Endothelial cell of umbilical vein (primary cell): ENCODE data around the gene TICAM2. TPM values are rescaled to one million over a fixed set of nuclear protein-coding genes. Genes with fewer than 3 reads are reported as not detected.

Experiments used
- BruUV-seq: library from RNA; stranded (reverse); fragments of 400-500 nt; replicated peaks from 2 replicates; lab custom pipeline; 2021; lab: Mats Ljungman, UMichigan
- CTCF ChIA-PET: fragments of 300-600, 350-600 bp; sonication (Branson Sonifier 250); formaldehyde crosslinking; loops from one replicate; lab custom pipeline; 2021; ENCODE audit warnings: antibody characterized with exemption, inconsistent platforms; lab: Charles Lee
- POLR2A ChIA-PET: fragments of 300-600, 350-600 bp; sonication (Branson Sonifier 250); formaldehyde crosslinking; loops from one replicate; lab custom pipeline; 2021; ENCODE audit warnings: antibody characterized with exemption, inconsistent platforms; lab: Charles Lee
- DNase-seq: peaks from one replicate; pipeline ENCODE4 v3.0.0-alpha.2; 2011; ENCODE audit warnings: low read depth, low spot score
- FAIRE-seq: peaks from 2 replicates; lab custom pipeline; 2011; peaks lifted over from hg19 to GRCh38; lab: Jason Lieb, UNC
- H2AFZ ChIP-seq: 2 replicates; pipeline ENCODE4 v1.6.0; 2012; ENCODE audit warnings: low read depth, low read length, control low read depth, inconsistent platforms
- H3K27ac ChIP-seq: 2 replicates; pipeline ENCODE4 v1.5.1; 2011; ENCODE audit warnings: low read depth, mild to moderate bottlenecking, control low read depth, low read length, moderate library complexity; ENCODE audit not compliant: insufficient read depth
- H3K27me3 ChIP-seq, 2 experiments: 2 replicates each; pipeline versions ENCODE4 v1.6.0 to v1.6.1; 2011; ENCODE audit warnings: low read length in 2 of 2, mixed read lengths in 1 of 2; ENCODE audit not compliant: control insufficient read depth in 2 of 2, insufficient read depth in 2 of 2
- H3K36me3 ChIP-seq, 2 experiments: 2 replicates in 1 of 2; 3 replicates in 1 of 2; pipeline ENCODE4 v1.5.1; 2011; ENCODE audit warnings: low read length in 2 of 2, mild to moderate bottlenecking in 1 of 2, moderate library complexity in 1 of 2; ENCODE audit not compliant: control insufficient read depth in 2 of 2, insufficient read depth in 2 of 2; ENCODE audit errors: extremely low read depth in 1 of 2
- H3K4me1 ChIP-seq: 3 replicates; pipeline ENCODE4 v1.5.1; 2011; ENCODE audit warnings: mild to moderate bottlenecking, low read length; ENCODE audit not compliant: control insufficient read depth, insufficient read depth; ENCODE audit errors: extremely low read depth
- H3K4me2 ChIP-seq: 2 replicates; pipeline ENCODE4 v1.6.1; 2011; ENCODE audit warnings: low read length, control low read depth, mixed read lengths; ENCODE audit not compliant: insufficient read depth
- H3K4me3 ChIP-seq, 3 experiments: fragments of 200-600 bp in 1 of 3; sonication (generic), shearing (Covaris generic) in 1 of 3; replicated peaks in 1 of 3; 2 replicates each; pipeline ENCODE4 v1.5.1; 2011 to 2016; ENCODE audit warnings: control low read depth in 3 of 3, low read length in 3 of 3, mild to moderate bottlenecking in 2 of 3, inconsistent platforms in 1 of 3, low read depth in 1 of 3, moderate library complexity in 1 of 3; ENCODE audit not compliant: insufficient read depth in 1 of 3
- H3K79me2 ChIP-seq: 2 replicates; pipeline ENCODE4 v1.6.0; 2012; ENCODE audit warnings: low read length, inconsistent platforms; ENCODE audit not compliant: control insufficient read depth, insufficient read depth
- H3K9ac ChIP-seq: replicated peaks from 2 replicates; pipeline ENCODE3; 2011; ENCODE audit warnings: low read length, control low read depth; ENCODE audit not compliant: insufficient read depth; ENCODE audit errors: extremely low read depth
- H3K9me1 ChIP-seq: replicated peaks from 3 replicates; pipeline ENCODE4 v1.6.0; 2011; ENCODE audit warnings: mild to moderate bottlenecking, low read length; ENCODE audit not compliant: control insufficient read depth, insufficient read depth; ENCODE audit errors: extremely low read depth
- H3K9me3 ChIP-seq: replicated peaks from 2 replicates; pipeline ENCODE4 v1.5.1; 2012; ENCODE audit warnings: low read length, inconsistent platforms; ENCODE audit not compliant: control insufficient read depth, insufficient read depth
- H4K20me1 ChIP-seq: replicated peaks from 2 replicates; pipeline ENCODE3; 2011; ENCODE audit warnings: mild to moderate bottlenecking, low read length; ENCODE audit not compliant: control insufficient read depth, insufficient read depth; ENCODE audit errors: extremely low read depth
- EZH2 ChIP-seq: IDR thresholded peaks from 2 replicates; pipeline ENCODE4 v1.6.1; 2012; ENCODE audit warnings: borderline replicate concordance, low read depth, mild to moderate bottlenecking, moderate library complexity, low read length, inconsistent platforms; ENCODE audit not compliant: severe bottlenecking
- FOS ChIP-seq: IDR thresholded peaks from 2 replicates; pipeline ENCODE4 v1.6.1; 2011; ENCODE audit warnings: mild to moderate bottlenecking, low read length, moderate library complexity, borderline replicate concordance; ENCODE audit not compliant: insufficient read depth
- GATA2 ChIP-seq: IDR thresholded peaks from 2 replicates; pipeline ENCODE4 v1.7.0; 2011; ENCODE audit warnings: low read depth, mild to moderate bottlenecking, moderate library complexity, mixed read lengths, low read length; ENCODE audit not compliant: insufficient read length, insufficient read depth
- JUN ChIP-seq: IDR thresholded peaks from 2 replicates; pipeline ENCODE4 v1.6.1; 2011; ENCODE audit warnings: borderline replicate concordance, low read depth; ENCODE audit not compliant: insufficient read length, insufficient read depth
- MYC ChIP-seq: IDR thresholded peaks from one replicate; pipeline ENCODE4 v1.6.1; 2011; ENCODE audit warnings: mild to moderate bottlenecking, low read depth, low read length
- POLR2A ChIP-seq: IDR thresholded peaks from 2 replicates; pipeline ENCODE4 v1.6.1; 2012; ENCODE audit warnings: low read depth, mild to moderate bottlenecking, control low read depth, low read length
- POLR2AphosphoS5 ChIP-seq: IDR thresholded peaks from 2 replicates; pipeline ENCODE4 v1.6.1; 2012; ENCODE audit warnings: low read depth, mild to moderate bottlenecking, control low read depth, low read length, moderate library complexity; ENCODE audit not compliant: insufficient read depth
- dilution Hi-C: fragments of 300-500 bp; cut with MboI; formaldehyde crosslinking; loops from one replicate; pipeline ENCODE4 v1.15.0; 2019; ENCODE audit warnings: low sequenced_read_pairs; ENCODE audit not compliant: extremely low pct_ligation_motif_present
- intact Hi-C: fragments of 100-400 bp; cut with micrococcal nuclease; formaldehyde crosslinking; loops from one replicate; pipeline ENCODE4 v1.10.0; 2022
- polyA plus RNA-seq, 4 experiments: library from polyadenylated mRNA; depleted of rRNA in 3 of 4; stranded (reverse) in 3 of 4; unstranded in 1 of 4; fragments of >200 nt; gene quantifications; 2 replicates each; pipeline versions ENCODE4 v1.2.1 to v1.2.3, GENCODE V29; 2011 to 2012; ENCODE audit warnings: missing spikeins in 1 of 4
- total RNA-seq: library from RNA; stranded (reverse); gene quantifications from 2 replicates; pipeline ENCODE4 v1.2.3, GENCODE V29; 2021
- TF ChIP-seq, protein P1 (sequence below): IDR thresholded peaks from 2 replicates; pipeline ENCODE4 v1.6.1; 2011; ENCODE audit not compliant: insufficient read depth, insufficient read length
- TF ChIP-seq, protein P2 (sequence below), 2 donors: IDR thresholded peaks; 1 replicate in 1 of 2; 2 replicates in 1 of 2; pipeline ENCODE4 v1.5.1; 2011; ENCODE audit warnings: low read length in 2 of 2, mild to moderate bottlenecking in 2 of 2, moderate library complexity in 2 of 2, control low read depth in 1 of 2, inconsistent platforms in 1 of 2, low read depth in 1 of 2; ENCODE audit not compliant: insufficient read depth in 1 of 2; ENCODE audit errors: extremely low read depth in 1 of 2

The TICAM2 gene
- total and polyA plus RNA-seq, 2 donors (not counting 3 experiments of a cell fraction or from before 2014, with no cell fraction given), result 0.18 to 3.5 TPM

DNA sequence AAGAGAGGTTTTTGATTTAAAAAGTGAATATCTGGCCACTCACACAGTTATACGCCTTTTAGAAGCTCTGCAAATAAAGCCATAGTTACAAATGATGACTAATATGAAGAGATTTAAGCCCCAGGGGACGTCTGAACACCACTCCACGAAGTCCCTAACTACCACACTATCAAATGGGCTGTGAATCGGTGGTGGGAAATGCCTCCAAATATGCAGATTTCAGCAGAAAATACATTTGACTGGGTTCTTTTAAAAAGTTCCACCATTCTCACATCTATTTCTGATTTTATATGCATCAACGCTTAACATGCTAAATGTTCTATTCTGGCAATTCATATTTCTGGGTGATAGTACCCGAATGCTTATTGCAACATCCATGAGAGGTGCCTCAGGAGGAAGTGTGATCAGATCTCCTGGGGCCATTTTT, 22.5 kb downstream of the TICAM2 start:
- FAIRE-seq (no peak), DNase-seq (no peak)
- no peaks in the 10 kb centered on the region for H4K20me1 ChIP-seq
- H3K27ac ChIP-seq, result no peak overlapping the region
- H3K9me1 ChIP-seq, result no peaks in the 10 kb centered on the region
- H3K79me2 ChIP-seq, result no peaks in the 10 kb centered on the region
- no peak overlapping the region for H3K9ac ChIP-seq
- no TSS peak for BruUV-seq
- no peak overlapping the region for H2AFZ ChIP-seq
- peaks cover 21% of the 10 kb centered on the region for H3K4me1 ChIP-seq
- TF ChIP-seq MYC, result no peak
- TF ChIP-seq, protein P1, sequence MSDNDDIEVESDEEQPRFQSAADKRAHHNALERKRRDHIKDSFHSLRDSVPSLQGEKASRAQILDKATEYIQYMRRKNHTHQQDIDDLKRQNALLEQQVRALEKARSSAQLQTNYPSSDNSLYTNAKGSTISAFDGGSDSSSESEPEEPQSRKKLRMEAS, result no peak
- TF ChIP-seq POLR2A, result no peak
- no peak for TF ChIP-seq POLR2AphosphoS5
- no peak for TF ChIP-seq EZH2
- TF ChIP-seq, protein P2, sequence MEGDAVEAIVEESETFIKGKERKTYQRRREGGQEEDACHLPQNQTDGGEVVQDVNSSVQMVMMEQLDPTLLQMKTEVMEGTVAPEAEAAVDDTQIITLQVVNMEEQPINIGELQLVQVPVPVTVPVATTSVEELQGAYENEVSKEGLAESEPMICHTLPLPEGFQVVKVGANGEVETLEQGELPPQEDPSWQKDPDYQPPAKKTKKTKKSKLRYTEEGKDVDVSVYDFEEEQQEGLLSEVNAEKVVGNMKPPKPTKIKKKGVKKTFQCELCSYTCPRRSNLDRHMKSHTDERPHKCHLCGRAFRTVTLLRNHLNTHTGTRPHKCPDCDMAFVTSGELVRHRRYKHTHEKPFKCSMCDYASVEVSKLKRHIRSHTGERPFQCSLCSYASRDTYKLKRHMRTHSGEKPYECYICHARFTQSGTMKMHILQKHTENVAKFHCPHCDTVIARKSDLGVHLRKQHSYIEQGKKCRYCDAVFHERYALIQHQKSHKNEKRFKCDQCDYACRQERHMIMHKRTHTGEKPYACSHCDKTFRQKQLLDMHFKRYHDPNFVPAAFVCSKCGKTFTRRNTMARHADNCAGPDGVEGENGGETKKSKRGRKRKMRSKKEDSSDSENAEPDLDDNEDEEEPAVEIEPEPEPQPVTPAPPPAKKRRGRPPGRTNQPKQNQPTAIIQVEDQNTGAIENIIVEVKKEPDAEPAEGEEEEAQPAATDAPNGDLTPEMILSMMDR (IDR thresholded peaks at IDR 0.05; ENCODE audit: extremely low read depth in 1 of 2, insufficient read depth in 1 of 2, low read depth in 1 of 2, low read length in 2 of 2), result no peak
- no peak for TF ChIP-seq FOS
- TF ChIP-seq GATA2, result no peak
- no peak for TF ChIP-seq JUN
- H3K9me3 ChIP-seq, result no peaks in the 10 kb centered on the region
- POLR2A ChIA-PET, result no interaction called here
- no peak overlapping the region for H3K4me2 ChIP-seq
- no peaks in the 10 kb centered on the region for H3K27me3 ChIP-seq
- dilution Hi-C loops (no loop called here), intact Hi-C loops (loop anchor here (10.0 kb wide), 1 partner anchor 395 kb away; no protein-coding TSS in a partner anchor)
- no peak overlapping the region for H3K4me3 ChIP-seq
- no peaks in the 10 kb centered on the region for H3K36me3 ChIP-seq
- CTCF ChIA-PET, result no interaction called here
